Panc1 (cell line): ENCODE measurements around the gene DNASE1L2. TPM values are rescaled to one million over a fixed set of nuclear protein-coding genes. Genes with fewer than 3 reads are reported as not detected.

Source experiments
- ATAC-seq: fragments of 200-7000 bp; cut with Tn5 transposase; 2 replicates; pipeline ENCODE4 v1.9.1; 2020; ENCODE audit warnings: mild to moderate bottlenecking, moderate library complexity
- BruUV-seq: library from RNA; stranded (reverse); fragments of 400-500 nt; replicated peaks from 2 replicates; lab custom pipeline; 2021; lab: Mats Ljungman, UMichigan
- CTCF ChIA-PET: fragments of 300-600 bp; sonication (Branson Sonifier 250); formaldehyde crosslinking; loops from one replicate; lab custom pipeline; 2022; ENCODE audit warnings: antibody characterized with exemption; lab: Charles Lee
- POLR2A ChIA-PET: fragments of 300-600 bp; sonication (Branson Sonifier 250); formaldehyde crosslinking; loops from one replicate; lab custom pipeline; 2022; ENCODE audit warnings: antibody characterized with exemption; lab: Charles Lee
- DNase-seq: peaks from one replicate; pipeline ENCODE4 v3.0.0-alpha.2; 2010; ENCODE audit warnings: low read depth, low spot score
- H3K27ac ChIP-seq: 2 replicates; pipeline ENCODE4 v1.5.1; 2011; ENCODE audit warnings: mild to moderate bottlenecking, low read length, inconsistent platforms
- H3K27me3 ChIP-seq: fragments of 200-500 bp; sonication (Bioruptor generic); 2 replicates; pipeline ENCODE4 v1.6.0; 2014; ENCODE audit warnings: low read length, inconsistent platforms; ENCODE audit not compliant: control insufficient read depth, insufficient read depth
- H3K36me3 ChIP-seq: fragments of 200-500 bp; sonication (Bioruptor generic); 2 replicates; pipeline ENCODE4 v1.5.1; 2014; ENCODE audit warnings: inconsistent platforms, mild to moderate bottlenecking, low read length, moderate library complexity; ENCODE audit not compliant: control insufficient read depth, insufficient read depth
- H3K4me1 ChIP-seq: 2 replicates; pipeline ENCODE4 v1.5.1; 2011; ENCODE audit warnings: inconsistent platforms, mild to moderate bottlenecking, low read length, moderate library complexity; ENCODE audit not compliant: control insufficient read depth, insufficient read depth
- H3K4me3 ChIP-seq, 2 experiments: 2 replicates each; pipeline ENCODE4 v1.5.1; 2011 to 2012; ENCODE audit warnings: low read depth in 2 of 2, low read length in 2 of 2, mild to moderate bottlenecking in 2 of 2, inconsistent platforms in 1 of 2, moderate library complexity in 1 of 2
- H3K9me3 ChIP-seq: fragments of 200-500 bp; sonication (Bioruptor generic); 2 replicates; pipeline ENCODE4 v1.5.1; 2014; ENCODE audit warnings: low read depth, mild to moderate bottlenecking, inconsistent platforms, low read length, moderate library complexity; ENCODE audit not compliant: control insufficient read depth, insufficient read depth
- CTCF ChIP-seq: fragments of 450-650 bp; IDR thresholded peaks from 2 replicates; pipeline ENCODE4 v1.5.1; 2017; ENCODE audit warnings: mild to moderate bottlenecking
- POLR2AphosphoS5 ChIP-seq: IDR thresholded peaks from 2 replicates; pipeline ENCODE4 v1.6.1; 2012; ENCODE audit warnings: mild to moderate bottlenecking, low read depth, low read length, moderate library complexity
- REST ChIP-seq, 2 experiments: IDR thresholded peaks; 2 replicates each; pipeline ENCODE4 v1.6.1; 2011 to 2012; ENCODE audit warnings: low read depth in 2 of 2, control low read depth in 1 of 2, low read length in 1 of 2, mild to moderate bottlenecking in 1 of 2, moderate library complexity in 1 of 2; ENCODE audit not compliant: insufficient read depth in 1 of 2
- SIN3A ChIP-seq: IDR thresholded peaks from 2 replicates; pipeline ENCODE4 v1.6.1; 2012; ENCODE audit warnings: low read depth, mild to moderate bottlenecking, low read length, moderate library complexity, borderline replicate concordance; ENCODE audit not compliant: insufficient read depth
- TCF7L2 ChIP-seq: IDR thresholded peaks from 2 replicates; pipeline ENCODE4 v1.6.1; 2011; ENCODE audit warnings: mild to moderate bottlenecking, low read depth, low read length, inconsistent platforms
- in situ Hi-C: cut with HindIII; loops from 2 replicates; pipeline ENCODE4 v1.10.0; 2016; ENCODE audit warnings: low sequenced_read_pairs, low pct_unique_long_range_greater_than_20kb
- intact Hi-C: fragments of 100-400 bp; cut with micrococcal nuclease; formaldehyde crosslinking; loops from one replicate; pipeline ENCODE4 v1.10.0; 2022; ENCODE audit not compliant: unreplicated experiment
- total RNA-seq: library from RNA; stranded (reverse); gene quantifications from one replicate; pipeline ENCODE4 v1.2.1, GENCODE V29; 2021; ENCODE audit not compliant: unreplicated experiment

The DNASE1L2 gene
- total RNA-seq, 1 experiment from 2014 or later = 4.4 TPM

- TF ChIP-seq CTCF = no peak
- TF ChIP-seq REST (IDR thresholded peaks at IDR 0.05; ENCODE audit: insufficient read depth in 1 of 2, low read depth in 2 of 2, low read length in 1 of 2) = no peak
- no peak for TF ChIP-seq SIN3A
- no peak for TF ChIP-seq POLR2AphosphoS5
- TF ChIP-seq TCF7L2 = no peak
- H3K27ac ChIP-seq = no peak overlapping the region
- ATAC-seq (no peak), DNase-seq (no peak)
- intact Hi-C loops (no loop called here), in situ Hi-C loops (no loop called here)
- POLR2A ChIA-PET = interaction anchor here (0.6 kb wide), 1 partner anchor 12 kb away, joined by 5 read pairs; no protein-coding TSS in a partner anchor
- no peak overlapping the region for H3K4me3 ChIP-seq
- no TSS peak for BruUV-seq
- H3K27me3 ChIP-seq = no peaks in the 10 kb centered on the region
- H3K36me3 ChIP-seq = no peaks in the 10 kb centered on the region
- CTCF ChIA-PET = no interaction called here
- peaks cover 5% of the 10 kb centered on the region for H3K4me1 ChIP-seq
- no peaks in the 10 kb centered on the region for H3K9me3 ChIP-seq
These were observed 45.4 kb upstream of the DNASE1L2 start for GRCh38 chr16:2190659-2191445.

DNA sequence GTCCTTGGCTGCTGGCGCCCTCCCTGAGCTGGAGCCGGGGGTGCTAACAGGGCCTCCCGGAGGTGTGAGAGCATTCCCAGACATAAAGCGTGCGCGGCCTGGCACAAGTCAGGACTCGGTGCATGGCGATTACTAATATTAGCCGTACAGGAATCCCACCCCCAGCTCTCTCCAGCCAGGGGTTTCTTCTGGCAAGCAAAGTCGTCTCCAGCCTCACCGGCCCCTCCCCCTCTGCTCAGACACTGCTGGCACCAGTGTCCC is 44.9 kb upstream of the DNASE1L2 start:
- ChIA-PET CTCF (interaction anchor here (1.0 kb wide), 1 partner anchor 60 kb away, joined by 3 read pairs; the partner anchor contains the start of gene ECI1), POLR2A (interaction anchor here (0.6 kb wide), 1 partner anchor 11 kb away, joined by 5 read pairs; no protein-coding TSS in a partner anchor)
- TF ChIP-seq CTCF (no peak), TCF7L2 (no peak), SIN3A (no peak), POLR2AphosphoS5 (no peak), REST (IDR thresholded peaks at IDR 0.05; ENCODE audit: insufficient read depth in 1 of 2, low read depth in 2 of 2, low read length in 1 of 2) (no peak)
- no peaks in the 10 kb centered on the region for H3K9me3 ChIP-seq
- H3K27ac ChIP-seq = no peak overlapping the region
- intact Hi-C loops (no loop called here), in situ Hi-C loops (no loop called here)
- no peak for ATAC-seq
- no peak for DNase-seq
- H3K36me3 ChIP-seq = no peaks in the 10 kb centered on the region
- H3K4me1 ChIP-seq = peaks cover 5% of the 10 kb centered on the region
- no peaks in the 10 kb centered on the region for H3K27me3 ChIP-seq
- H3K4me3 ChIP-seq = no peak overlapping the region
- no TSS peak for BruUV-seq
